ENCODE results near the gene PRSS12.

- no peak for TF ChIP-seq CTCF (IDR thresholded peaks at IDR 0.05; ENCODE audit: poor library complexity, severe bottlenecking)
- no peak for TF ChIP-seq TAF1 (IDR thresholded peaks at IDR 0.05; ENCODE audit: low read depth)
- no peak for TF ChIP-seq POLR2AphosphoS5 (IDR thresholded peaks at IDR 0.05)
- TF ChIP-seq RAD21 (conservative IDR thresholded peaks at IDR 0.05) = no peak
- no peak for TF ChIP-seq EZH2 (IDR thresholded peaks at IDR 0.05; ENCODE audit: borderline replicate concordance, insufficient read depth, low read length, poor library complexity, severe bottlenecking)
Measured at GRCh38 chr4:118282692-118283091, 70.1 kb downstream of the PRSS12 start.

Data from neural cell (in vitro differentiated cells).